ENCODE measurements around the gene AADACL2.

The AADACL2 gene, protein sequence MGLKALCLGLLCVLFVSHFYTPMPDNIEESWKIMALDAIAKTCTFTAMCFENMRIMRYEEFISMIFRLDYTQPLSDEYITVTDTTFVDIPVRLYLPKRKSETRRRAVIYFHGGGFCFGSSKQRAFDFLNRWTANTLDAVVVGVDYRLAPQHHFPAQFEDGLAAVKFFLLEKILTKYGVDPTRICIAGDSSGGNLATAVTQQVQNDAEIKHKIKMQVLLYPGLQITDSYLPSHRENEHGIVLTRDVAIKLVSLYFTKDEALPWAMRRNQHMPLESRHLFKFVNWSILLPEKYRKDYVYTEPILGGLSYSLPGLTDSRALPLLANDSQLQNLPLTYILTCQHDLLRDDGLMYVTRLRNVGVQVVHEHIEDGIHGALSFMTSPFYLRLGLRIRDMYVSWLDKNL

DNA sequence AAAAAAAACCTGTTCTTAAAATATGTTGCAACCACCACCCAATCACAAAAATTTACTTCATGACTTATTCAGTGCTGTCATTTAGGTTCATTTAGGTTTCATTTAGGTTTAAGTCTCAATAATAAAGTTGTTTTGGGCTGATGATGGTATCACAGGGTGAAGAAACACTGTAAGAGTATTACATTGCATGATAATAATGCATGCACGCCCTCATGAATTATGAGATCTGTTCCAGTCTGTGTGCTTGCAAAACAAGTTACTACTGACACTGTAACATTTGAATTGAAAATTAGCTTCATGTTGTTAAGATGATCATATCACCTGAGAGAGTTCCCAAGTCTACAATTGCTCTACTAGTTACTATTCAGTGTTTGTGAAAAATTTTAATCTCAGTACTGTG is at the start of gene AADACL2:
Gene AADACL2, plus strand, starts transcription at position 315 of the 400 bp plus-strand sequence. CDS start 109 bp downstream, outside the sequence.
- no peak for DNase-seq (ENCODE audit: low read depth in 4 of 4, low spot score in 1 of 4)

DNA sequence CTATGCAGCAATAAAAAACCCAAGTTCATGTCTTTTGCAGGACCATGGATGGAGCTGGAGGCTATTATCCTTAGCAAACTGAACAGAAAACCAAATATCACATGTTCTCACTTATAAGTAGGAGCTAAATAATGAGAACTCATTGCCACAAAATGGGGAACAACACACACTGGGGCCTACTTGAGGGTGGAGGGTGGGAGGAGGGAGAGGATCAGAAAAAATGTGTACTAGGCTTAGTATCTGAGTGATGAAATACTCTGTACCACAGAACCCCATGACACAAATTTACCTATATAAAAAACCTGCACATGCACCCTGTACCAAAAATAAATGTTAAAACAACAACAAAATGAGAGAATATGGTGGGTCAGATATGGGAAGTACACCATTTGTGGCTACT is 49.6 kb upstream of the AADACL2 start:
- DNase-seq (ENCODE audit: low read depth in 4 of 4, low spot score in 1 of 4): no peak

DNA sequence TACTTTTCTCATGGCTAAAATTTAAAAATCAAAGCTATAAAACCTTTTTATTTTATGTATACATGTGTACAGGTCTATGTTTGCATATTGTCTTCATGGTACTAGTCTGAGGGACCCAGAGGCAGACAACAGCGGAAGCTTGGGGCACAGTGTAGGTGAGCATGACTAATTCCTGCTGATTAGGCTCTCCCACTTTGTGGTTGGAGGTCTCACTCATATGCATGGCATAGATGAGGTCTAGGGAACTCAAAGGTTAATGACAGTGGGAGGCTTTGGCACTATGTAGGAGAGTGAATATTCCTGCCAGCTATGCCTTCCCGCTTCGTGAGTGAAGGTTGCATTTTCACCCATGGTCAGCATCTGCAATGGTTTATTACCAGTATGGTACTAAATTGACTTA is 47.5 kb upstream of the AADACL2 start:
- no peak for DNase-seq (ENCODE audit: low read depth in 4 of 4, low spot score in 1 of 4)

DNA sequence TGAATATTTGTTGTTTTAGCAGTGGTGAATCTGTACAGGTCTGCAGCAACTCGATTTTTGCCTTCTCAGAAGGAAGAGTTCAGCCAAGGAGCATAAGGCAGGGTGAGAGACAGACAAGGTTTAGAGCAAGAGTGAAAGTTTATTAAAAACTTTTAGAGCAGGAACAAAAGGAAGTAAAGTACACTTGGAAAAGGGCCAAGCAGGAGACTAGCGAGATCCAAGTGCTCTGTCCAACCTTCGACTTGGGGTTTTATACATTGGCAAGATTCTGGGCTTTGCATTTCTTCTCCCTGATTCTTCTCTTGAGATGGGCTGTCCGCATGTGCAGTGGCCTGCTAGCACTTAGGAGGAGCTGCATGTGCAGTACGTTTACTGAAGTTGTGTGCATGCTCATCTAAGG is 46.7 kb upstream of the AADACL2 start:
- DNase-seq (ENCODE audit: low read depth in 4 of 4, low spot score in 1 of 4): no peak

DNA sequence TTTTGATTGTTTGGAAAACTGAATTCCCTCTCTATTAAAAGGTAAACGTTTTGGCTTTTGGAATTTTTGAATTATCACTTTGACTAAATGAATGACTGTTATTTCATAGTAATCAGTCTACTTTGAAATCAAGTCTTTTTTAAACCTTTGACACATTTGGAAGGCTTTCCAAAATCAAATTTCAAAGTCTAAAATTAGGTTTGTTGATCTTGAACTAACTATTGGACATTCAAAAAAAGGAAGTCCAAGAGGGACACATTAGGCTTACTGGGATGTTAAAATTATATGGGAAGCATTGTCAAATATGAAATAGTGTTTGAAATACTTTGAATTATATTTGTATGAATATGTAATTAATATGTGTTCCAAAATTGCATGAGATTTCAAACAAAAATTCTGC is 45.2 kb upstream of the AADACL2 start:
- no peak for DNase-seq (ENCODE audit: low read depth in 4 of 4, low spot score in 1 of 4)

DNA sequence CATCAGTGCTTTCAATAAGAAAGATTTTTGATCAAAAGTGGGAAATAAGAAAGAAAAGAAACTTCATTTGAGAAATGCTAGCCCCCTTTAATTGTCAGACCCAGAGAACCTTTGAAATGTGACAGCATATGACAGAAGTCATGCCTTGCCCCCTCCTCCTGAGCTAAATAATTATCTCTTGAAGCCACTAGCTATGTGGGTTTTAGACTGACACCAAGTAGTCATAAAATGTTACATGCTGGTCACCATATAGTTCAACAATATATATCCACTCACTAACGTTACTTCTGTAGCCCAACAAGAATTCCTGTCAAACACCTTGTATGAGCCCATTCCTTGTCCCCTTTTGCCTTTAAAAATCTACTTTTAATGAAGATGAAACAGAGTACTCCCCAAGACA is 43.1 kb upstream of the AADACL2 start:
- DNase-seq (ENCODE audit: low read depth in 4 of 4, low spot score in 1 of 4): no peak

DNA sequence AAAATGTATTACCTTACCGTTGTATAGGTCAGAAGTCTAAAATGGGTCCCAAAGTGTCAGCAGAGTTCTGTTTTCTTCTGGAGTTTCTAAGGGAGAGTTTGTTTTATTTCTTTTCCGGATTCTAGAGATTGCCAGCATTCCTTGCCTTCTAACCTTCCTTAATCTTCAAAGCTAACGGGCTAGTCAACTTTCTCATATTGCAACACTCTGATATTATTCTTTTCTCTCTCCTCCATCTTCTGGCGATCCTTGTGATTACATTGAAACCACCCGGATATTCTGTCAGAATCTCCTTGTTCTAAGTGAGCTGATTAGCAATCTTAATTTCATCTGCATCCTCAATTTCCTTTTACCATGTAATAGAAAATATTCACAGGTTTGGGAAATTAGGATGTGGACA is 36.2 kb upstream of the AADACL2 start:
- DNase-seq (ENCODE audit: low read depth in 4 of 4, low spot score in 1 of 4): no peak

DNA sequence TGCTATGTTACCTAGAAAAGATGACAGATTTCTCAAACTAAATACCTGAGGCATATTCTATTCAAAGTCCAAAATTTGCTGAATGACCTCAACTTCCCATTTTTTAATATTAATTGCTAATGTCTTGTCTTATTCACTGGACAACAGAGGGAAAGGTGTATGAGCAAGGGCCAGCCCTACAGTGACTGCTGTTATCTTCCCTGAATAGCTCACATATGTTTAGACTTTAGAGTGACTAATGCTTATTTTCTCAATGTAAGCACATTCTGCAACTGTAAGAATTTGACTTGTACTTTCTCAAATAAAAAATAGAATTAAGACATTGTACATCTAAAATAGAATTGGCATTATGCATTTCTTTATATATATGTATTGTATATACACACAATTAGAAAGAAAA is 26.5 kb upstream of the AADACL2 start:
- DNase-seq (ENCODE audit: low read depth in 4 of 4, low spot score in 1 of 4): no peak

DNA sequence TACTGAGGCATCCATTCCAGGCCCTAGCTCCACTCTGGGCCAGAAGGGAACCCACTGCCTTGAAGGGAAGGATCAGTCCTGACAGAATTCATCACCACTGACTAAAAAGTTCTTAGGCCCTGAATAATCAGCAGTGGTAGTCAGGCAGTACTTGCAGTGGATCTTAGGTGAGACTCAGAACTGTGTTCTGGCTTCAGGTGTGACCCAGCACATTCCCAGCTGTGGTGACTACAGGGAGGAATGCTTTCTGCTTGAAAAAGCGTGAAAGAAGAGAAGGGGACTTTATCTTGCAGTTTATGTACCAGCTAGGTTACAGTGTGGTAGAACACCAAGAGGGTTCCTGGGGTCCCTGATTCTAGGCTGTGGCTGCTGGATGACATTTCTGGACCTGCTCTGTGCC is 24.9 kb upstream of the AADACL2 start:
- DNase-seq (ENCODE audit: low read depth in 4 of 4, low spot score in 1 of 4): no peak

DNA sequence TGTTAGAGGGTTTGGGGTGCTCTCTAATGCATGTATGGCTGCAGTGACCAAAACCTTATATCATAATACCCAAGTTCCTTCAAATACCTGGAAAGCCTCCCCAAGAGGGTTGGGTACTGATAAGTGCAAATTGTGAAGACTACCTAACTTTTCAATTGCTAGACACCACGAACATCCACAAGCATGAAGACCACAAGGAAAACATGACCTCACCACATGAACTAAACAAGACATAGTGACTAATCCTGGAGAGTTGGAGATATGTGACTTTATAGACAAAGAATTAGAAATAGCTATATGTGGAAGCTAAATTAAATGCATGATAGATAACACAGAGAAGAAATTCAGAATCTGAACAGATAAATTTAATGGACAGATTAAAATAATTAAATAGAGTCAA is 23.9 kb upstream of the AADACL2 start:
- DNase-seq (ENCODE audit: low read depth in 4 of 4, low spot score in 1 of 4): no peak

DNA sequence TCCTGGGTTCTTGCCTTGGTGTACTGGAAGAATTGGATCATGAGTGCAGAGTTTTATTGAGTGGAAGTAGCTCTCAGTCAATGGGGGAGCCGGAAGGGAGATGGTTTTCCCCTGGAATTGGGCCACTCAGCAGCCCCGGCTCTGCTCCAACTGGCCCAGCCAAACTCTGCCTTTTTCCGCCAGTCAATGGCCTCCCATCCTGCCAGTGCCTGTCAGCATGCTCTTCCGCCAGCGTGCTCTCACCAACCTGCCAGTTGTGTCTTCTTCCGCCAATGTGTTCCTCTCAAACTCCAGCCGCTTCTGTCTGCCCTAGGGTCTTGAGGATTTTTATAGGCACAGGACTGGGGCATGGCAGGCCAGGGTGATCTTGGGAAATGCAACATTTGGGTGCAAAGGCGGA is 12.4 kb upstream of the AADACL2 start:
- DNase-seq (ENCODE audit: low read depth in 4 of 4, low spot score in 1 of 4): no peak

DNA sequence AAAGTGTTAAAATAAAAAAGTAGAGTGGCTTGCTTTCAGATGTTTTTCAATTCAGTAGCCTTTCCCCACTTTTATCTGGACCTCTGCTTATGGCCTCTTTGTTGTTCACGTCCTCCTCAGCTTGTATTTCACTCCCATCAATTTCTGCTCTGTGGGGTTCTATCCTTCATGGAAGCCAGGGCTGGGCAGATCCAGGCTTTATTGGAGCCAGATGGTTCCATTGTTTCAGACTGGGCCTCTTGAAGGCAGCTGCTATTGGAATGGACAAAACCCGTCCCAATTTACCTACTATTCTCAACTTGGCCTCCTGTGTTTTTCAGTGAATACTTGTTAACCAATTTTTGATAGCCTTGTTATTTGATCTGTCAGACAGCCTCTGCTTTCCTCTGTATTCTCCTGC is 10.9 kb upstream of the AADACL2 start:
- no peak for DNase-seq (ENCODE audit: low read depth in 4 of 4, low spot score in 1 of 4)

DNA sequence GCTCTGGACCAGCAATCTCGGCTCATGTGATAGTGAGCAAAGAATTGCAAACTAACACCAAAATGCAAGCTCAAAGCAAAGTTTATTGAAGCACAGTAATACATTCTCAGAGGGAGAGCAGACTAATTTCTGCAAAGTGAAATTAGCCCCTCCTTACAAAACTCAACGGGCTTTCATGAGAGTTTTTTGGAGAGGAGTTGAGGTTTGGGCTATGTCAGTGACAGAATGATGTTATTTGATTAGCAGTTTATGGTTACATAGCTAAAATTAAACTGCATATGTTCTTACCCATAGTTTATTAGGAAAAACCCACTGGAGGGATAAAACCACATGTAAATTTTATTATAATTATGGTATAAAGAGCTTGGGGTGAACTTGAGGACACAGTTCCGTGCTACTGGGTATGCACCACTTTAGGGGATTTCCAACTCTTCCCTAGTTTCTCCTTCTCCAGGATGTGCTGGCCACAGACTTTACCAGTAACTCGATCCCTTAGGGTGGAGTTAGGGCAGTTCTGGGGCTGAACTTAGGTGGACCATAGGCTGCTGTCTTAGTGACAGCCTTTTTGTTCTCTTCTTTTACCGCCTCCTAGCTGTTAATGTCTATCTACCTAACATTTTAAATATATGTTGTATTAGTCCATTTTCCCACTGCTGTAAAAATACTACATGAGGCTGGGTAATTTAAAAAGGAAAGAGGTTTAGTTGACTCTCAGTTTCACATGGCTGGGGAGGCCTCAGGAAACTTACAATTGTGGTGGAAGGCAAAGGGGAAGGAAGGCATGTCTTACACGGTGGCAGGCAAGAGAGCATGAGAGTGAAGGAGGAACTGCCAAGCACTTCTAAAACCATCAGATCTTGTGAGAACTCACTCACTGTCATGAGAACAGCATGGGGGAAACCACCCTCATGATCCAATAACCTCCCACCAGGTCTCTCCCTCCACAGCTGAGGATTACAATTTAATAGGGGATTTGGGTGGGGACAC is 8.9 kb upstream of the AADACL2 start:
- no peak for DNase-seq (ENCODE audit: low read depth in 4 of 4, low spot score in 1 of 4)

DNA sequence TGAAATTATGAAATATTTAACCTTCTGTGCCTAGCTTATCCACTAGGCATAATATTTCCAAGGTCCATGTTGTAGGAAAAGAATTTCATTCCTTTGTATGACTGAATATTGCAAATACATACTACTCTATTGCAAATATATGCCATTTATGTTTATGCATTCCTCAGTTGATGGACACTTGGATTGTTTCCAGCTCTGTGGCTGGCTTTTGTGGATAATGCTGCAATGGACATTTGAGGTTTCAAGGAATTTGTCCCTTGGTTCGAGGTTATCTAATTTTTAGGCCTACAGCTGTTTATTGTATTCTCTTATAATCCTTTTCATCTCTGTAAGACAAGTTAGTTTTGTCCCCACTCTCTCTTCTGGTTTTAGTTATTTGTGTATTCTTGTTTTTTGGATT is 7.7 kb upstream of the AADACL2 start:
- no peak for DNase-seq (ENCODE audit: low read depth in 4 of 4, low spot score in 1 of 4)

DNA sequence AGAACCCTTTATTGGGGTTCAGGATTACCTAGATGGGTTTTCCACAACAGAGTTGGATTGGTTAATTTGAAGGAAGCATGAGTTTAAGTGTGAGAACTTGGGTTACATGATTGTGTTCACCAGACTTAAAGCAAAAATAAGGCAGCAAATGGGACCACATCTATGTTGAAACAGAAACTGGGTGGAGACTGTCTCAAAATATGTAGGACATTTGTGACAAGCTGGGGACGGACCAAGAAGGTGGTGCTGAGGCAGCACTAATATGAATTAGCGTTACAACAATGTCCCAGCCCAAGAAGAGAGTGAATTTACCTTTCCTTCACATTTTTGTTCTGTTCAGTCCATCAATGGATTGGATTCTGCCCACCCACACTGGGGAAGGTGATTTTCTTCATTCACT is 866 bp upstream of the AADACL2 start:
- DNase-seq (ENCODE audit: low read depth in 4 of 4, low spot score in 1 of 4): no peak

DNA sequence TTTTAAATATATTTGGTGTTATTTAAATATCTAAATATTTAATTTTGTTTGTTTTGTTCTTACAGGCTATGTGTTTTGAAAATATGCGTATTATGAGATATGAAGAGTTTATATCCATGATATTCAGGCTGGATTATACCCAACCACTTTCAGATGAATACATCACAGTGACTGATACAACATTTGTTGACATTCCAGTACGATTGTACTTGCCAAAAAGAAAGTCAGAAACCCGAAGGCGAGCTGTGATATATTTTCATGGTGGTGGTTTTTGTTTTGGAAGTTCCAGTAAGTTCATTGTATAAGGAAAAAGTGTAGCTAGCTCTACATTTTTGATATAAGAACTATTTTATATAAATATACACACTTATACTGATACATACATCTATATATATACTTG is 6.9 kb downstream of the AADACL2 start:
- no peak for DNase-seq (ENCODE audit: low read depth in 4 of 4, low spot score in 1 of 4)

DNA sequence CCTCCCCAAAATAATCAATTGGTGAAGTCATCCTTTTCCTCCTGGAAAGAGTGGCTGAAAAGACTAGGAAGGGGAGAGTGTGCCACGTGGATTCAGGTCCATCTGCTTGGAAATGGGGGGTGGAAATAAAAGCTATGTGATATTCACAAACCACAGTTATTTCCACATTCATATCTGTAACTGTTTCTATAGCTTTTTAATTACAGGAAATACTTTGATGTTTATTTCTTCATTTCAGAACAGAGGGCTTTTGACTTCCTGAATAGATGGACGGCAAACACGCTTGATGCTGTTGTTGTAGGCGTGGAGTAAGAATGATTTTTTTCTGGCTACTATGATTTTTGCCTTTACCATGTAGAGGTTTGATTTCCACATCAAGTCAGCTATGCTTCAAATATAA is 10.1 kb downstream of the AADACL2 start:
- DNase-seq (ENCODE audit: low read depth in 4 of 4, low spot score in 1 of 4): no peak

DNA sequence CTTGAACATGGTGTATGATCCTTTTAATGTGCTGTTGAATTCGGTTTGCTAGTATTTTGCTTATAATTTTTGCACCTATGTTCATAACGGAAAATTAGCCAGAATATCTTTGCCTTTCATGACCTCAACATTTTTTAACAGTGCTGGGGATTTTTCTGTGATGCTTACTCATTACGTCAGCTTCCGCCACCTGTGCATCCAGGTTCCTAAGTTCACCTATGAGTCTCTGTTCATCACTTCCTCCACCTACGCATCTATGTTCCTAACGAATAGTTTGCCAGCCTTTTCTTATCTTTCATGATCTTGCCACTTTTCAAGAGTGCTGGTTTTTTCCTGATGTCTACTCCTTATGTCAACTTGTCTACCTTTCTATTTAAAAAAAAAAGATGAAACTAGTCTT is 16.5 kb downstream of the AADACL2 start:
- DNase-seq (ENCODE audit: low read depth in 4 of 4, low spot score in 1 of 4): no peak

DNA sequence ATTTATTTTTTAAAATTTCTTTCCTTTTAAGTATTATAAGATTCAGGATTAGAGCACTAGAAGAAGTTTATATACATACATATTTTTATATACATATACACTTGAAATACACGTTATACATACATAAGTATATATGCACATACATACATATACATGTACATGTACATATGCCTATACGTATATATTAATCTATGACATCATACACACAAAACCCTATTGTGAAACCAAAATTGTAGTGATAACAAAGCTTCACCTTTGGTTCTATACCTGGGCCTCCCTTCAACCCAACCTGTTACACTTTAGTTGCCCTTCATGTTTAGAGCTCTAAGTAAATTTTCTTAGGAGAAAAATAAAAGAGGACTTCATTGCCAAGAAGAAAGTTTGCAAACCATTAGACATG is 17.0 kb downstream of the AADACL2 start:
- DNase-seq (ENCODE audit: low read depth in 4 of 4, low spot score in 1 of 4): no peak

DNA sequence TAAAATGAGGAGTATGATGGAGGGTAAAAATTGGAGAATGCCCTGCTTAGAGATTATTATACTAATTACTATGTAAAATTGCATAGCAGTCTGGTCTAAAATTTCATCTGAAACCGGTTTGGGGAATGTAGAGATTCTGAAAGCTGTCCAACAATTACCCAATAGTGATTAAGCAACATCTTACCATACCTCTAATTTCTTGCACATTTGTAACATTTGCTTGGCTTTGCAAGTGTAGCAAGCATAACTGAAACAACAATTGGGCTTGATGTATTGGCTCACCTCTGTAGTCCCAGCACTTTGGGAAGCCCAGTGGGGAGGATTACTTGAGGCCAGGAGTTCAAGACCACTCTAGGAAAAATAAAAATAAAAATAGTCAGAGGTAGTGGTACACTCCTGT is 17.4 kb downstream of the AADACL2 start:
- DNase-seq (ENCODE audit: low read depth in 4 of 4, low spot score in 1 of 4): no peak

DNA sequence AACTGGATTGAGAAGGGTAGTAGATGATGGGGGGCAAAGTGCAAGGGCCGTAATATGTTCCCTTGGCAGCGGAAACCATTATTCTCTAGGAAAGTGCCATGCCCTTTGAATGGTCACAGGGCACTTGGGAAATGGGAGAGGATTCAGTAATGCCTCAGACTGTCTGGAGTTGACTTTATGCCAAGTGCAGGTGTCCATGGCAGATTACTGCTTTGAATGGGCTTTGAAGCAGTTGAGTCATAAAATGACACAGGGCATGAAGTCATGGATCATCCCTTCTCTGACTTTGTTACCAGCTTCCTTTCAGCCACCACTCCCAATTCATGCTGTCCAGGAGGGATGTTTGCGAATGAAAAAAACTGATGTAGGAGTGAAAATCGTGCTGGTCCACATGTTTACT is 20.1 kb downstream of the AADACL2 start:
- DNase-seq (ENCODE audit: low read depth in 4 of 4, low spot score in 1 of 4): no peak

DNA sequence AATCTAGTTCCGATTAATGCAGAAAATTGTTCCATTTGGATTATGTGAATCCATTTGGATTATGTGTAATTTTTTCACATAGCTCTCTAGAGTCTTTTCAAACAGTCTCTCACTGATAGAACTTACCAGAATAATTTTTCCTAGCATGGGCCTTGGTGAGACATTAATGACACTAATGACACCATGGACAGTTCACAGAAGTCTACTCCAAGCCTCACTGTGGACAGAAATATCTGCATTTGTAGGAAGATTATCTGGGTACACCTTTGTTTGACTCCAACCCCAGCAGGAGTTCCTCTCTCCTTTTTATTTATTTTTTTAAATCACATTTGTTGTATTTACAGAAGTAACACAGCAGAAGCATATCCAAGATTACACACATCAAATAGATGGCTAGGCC is 27.9 kb downstream of the AADACL2 start:
- no peak for DNase-seq (ENCODE audit: low read depth in 4 of 4, low spot score in 1 of 4)

Measured in stimulated activated CD4-positive, alpha-beta T cell treated with anti-CD3 and anti-CD28 coated beads, Interleukin-1b, Interleukin-23, amount 100 ng/mL, for 24 hours (primary cell).